Upper lobe of right lung (tissue), 1 donor: ENCODE results near the gene RNASE3. TPM values are rescaled to one million over a fixed set of nuclear protein-coding genes. Genes with fewer than 3 reads are reported as not detected.
"Not testable (repeated sequence)": the region's sequence is repeated elsewhere in the genome, so short reads cannot be mapped to it uniquely, and the experiment has no call there.

Experiments
- ATAC-seq: fragments of 200-7000 bp; cut with Tn5 transposase; one replicate; pipeline ENCODE4 v1.9.1; 2020; ENCODE audit warnings: mild to moderate bottlenecking, moderate library complexity
- DNase-seq: peaks from one replicate; pipeline ENCODE4 v3.0.0-alpha.2; 2020
- H3K27ac ChIP-seq: fragments of 200-600 bp; one replicate; pipeline ENCODE4 v1.8.0; 2022
- H3K27me3 ChIP-seq: fragments of 200-600 bp; one replicate; pipeline ENCODE4 v1.8.0; 2022; ENCODE audit warnings: mild to moderate bottlenecking
- H3K36me3 ChIP-seq: fragments of 200-600 bp; one replicate; pipeline ENCODE4 v1.8.0; 2022
- H3K4me1 ChIP-seq: fragments of 200-600 bp; one replicate; pipeline ENCODE4 v1.8.0; 2022
- H3K4me3 ChIP-seq: fragments of 200-600 bp; one replicate; pipeline ENCODE4 v1.8.0; 2022; ENCODE audit warnings: mild to moderate bottlenecking
- H3K9me3 ChIP-seq: fragments of 200-600 bp; one replicate; pipeline ENCODE4 v1.8.0; 2022
- intact Hi-C: fragments of 100-400 bp; cut with DNase I; formaldehyde crosslinking; loops from one replicate; pipeline ENCODE4 v1.11.0; 2022
- long read RNA-seq: library from polyadenylated mRNA; unstranded; transcript quantifications from one replicate; pipeline ENCODE4 v2.0.0, GENCODE V29; 2021
- total RNA-seq: library from RNA; stranded (reverse); fragmentation: NEBNext Ultra II Directional; extraction: Animal tissue kit (Norgen Biotek cat#: 25700); gene quantifications from one replicate; pipeline ENCODE4 v1.2.1, GENCODE V29; 2021
- TF ChIP-seq, protein P1 (sequence below): fragments of 200-600 bp; IDR thresholded peaks from one replicate; pipeline ENCODE4 v1.8.0; 2022; ENCODE audit warnings: antibody characterized with exemption
- donor health status: DM: no; HTN: yes; CAD: no; lungs with severe emphysema.

Gene RNASE3
- not detected for total RNA-seq
- long read RNA-seq, result 0 reads

DNA sequence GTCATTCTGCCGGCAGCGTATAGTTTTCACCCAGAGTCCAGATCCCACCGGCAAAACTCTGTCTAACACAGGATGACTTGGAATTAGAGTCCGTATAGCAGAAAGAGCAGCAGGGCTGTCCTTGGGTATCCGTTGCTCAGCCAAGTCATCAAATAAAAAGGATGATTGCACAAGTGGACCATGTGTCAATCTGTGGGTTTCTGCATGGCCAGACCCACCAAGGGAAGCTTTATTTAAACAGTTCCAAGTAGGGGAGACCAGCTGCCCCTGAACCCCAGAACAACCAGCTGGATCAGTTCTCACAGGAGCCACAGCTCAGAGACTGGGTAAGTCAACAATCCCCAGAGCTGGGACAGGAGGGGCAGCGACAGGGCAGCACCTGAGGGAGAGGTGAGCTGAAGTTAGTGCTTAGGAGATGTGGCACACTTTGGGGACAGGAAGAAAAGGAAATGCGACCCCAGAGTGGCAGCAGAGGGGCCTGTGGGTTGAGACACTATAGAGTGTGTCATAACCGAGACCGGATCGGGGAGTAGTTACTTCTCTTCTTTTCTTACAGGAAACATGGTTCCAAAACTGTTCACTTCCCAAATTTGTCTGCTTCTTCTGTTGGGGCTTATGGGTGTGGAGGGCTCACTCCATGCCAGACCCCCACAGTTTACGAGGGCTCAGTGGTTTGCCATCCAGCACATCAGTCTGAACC is at the start of gene RNASE3:
Gene RNASE3, plus strand, starts transcription at position 260 of the 700 bp plus-strand sequence. Its CDS starts 302 bp downstream, at position 562.
- H3K4me3 ChIP-seq, intact Hi-C loops, H3K9me3 ChIP-seq, DNase-seq, H3K27me3 ChIP-seq, H3K4me1 ChIP-seq, H3K27ac ChIP-seq, H3K36me3 ChIP-seq: not testable (repeated sequence)
- ATAC-seq, result peak; percentile 31

DNA sequence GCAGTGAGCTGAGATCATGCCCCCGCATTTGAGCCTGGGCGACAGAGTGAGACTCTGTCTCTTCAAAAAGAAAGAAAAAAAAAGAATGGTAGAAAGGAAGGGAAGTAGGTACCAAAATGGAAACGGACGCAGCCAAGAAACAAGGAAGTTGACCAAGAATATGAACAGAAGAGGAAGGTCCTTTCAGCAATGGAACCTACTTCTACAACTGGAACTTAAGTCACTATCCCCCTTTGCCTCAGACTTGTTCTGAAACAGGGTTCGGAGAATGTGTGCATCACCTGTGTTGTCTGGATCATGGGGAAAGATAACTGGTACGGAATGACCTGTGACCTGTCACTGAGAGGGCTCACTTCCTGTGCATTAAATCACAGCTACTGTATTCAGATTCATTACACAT is 44.6 kb upstream of the RNASE3 start:
- intact Hi-C loops, result no loop called here
- no peak for DNase-seq
- Histone ChIP-seq H3K36me3 (no peaks in the 10 kb centered on the region), H3K27ac (no peak overlapping the region), H3K27me3 (no peaks in the 10 kb centered on the region), H3K4me3 (no peak overlapping the region), H3K4me1 (peaks cover 10% of the 10 kb centered on the region), H3K9me3 (no peaks in the 10 kb centered on the region)
- TF ChIP-seq, protein P1, sequence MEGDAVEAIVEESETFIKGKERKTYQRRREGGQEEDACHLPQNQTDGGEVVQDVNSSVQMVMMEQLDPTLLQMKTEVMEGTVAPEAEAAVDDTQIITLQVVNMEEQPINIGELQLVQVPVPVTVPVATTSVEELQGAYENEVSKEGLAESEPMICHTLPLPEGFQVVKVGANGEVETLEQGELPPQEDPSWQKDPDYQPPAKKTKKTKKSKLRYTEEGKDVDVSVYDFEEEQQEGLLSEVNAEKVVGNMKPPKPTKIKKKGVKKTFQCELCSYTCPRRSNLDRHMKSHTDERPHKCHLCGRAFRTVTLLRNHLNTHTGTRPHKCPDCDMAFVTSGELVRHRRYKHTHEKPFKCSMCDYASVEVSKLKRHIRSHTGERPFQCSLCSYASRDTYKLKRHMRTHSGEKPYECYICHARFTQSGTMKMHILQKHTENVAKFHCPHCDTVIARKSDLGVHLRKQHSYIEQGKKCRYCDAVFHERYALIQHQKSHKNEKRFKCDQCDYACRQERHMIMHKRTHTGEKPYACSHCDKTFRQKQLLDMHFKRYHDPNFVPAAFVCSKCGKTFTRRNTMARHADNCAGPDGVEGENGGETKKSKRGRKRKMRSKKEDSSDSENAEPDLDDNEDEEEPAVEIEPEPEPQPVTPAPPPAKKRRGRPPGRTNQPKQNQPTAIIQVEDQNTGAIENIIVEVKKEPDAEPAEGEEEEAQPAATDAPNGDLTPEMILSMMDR, result no peak
- peak; percentile 63 for ATAC-seq

DNA sequence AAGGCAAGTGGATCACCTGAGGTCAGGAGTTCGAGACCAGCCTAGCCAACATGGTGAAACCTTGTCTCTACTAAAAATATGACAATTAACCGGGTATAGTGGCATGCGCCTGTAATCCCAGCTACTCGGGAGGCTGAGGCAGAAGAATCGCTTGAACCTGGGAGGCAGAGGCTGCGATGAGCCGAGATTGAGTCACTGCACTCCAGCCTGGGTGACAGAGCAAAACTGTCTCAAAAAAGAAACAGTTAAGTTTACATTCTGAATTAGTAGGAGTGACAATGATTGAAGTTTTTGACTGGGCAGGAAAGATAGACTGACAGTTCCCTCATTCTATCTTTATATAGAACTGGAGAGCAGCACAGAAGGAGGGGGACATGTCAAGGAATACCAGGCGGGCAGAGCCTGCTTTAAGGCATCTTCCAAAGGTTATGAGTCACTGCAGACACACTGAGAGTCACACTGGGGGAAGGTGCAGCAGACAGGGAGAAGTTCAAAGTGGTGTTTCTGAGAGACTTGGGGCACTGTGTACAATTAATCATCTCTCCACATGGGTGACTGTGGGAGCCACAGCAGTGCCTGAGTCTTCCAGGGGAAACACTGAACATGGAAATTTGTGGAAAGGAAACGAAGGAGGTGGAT is 42.8 kb upstream of the RNASE3 start:
- TF ChIP-seq, protein P1, result no peak
- no peak for DNase-seq
- H3K36me3 ChIP-seq, result no peaks in the 10 kb centered on the region
- no peaks in the 10 kb centered on the region for H3K9me3 ChIP-seq
- no peak overlapping the region for H3K4me3 ChIP-seq
- H3K27ac ChIP-seq, result peak overlapping the region; percentile 58
- ATAC-seq, result peak; percentile 82
- peaks cover 10% of the 10 kb centered on the region for H3K4me1 ChIP-seq
- intact Hi-C loops, result no loop called here
- H3K27me3 ChIP-seq, result no peaks in the 10 kb centered on the region

DNA sequence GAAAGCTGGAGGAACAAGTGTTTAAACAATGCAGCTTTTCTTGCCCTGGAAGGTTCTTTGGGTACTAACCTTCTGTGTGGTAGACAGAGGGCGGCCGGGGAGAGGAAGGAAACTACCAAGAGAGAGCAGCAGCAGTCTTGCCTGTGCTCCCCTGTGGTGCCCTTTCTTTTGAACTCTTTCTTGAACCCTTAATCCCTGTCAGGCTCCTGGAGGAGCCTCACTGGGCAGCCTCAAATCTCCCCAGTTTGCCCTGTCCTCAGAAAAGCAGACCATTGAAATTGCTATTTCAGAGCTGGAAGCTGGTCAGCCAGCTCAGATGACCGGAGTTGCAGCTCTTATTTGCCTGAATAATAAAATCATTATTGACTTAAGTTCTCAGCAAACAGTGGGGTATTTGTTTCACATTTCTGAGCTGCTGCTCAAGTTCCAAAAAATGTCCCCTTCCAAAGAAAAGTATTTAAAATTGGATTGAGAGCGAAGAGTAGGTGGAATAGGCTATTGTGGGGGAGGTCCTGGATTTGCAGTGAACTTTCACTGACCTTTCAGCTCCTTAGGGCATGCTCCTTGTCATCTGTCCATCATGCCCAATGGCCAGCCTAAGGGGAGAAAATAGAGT is 42.1 kb upstream of the RNASE3 start:
- Histone ChIP-seq H3K4me1 (peaks cover 10% of the 10 kb centered on the region), H3K9me3 (no peaks in the 10 kb centered on the region), H3K4me3 (no peak overlapping the region), H3K27ac (peak overlapping the region; percentile 58), H3K27me3 (no peaks in the 10 kb centered on the region), H3K36me3 (no peaks in the 10 kb centered on the region)
- TF ChIP-seq, protein P1, result no peak
- DNase-seq, result no peak
- intact Hi-C loops, result no loop called here
- ATAC-seq, result peak; percentile 62

DNA sequence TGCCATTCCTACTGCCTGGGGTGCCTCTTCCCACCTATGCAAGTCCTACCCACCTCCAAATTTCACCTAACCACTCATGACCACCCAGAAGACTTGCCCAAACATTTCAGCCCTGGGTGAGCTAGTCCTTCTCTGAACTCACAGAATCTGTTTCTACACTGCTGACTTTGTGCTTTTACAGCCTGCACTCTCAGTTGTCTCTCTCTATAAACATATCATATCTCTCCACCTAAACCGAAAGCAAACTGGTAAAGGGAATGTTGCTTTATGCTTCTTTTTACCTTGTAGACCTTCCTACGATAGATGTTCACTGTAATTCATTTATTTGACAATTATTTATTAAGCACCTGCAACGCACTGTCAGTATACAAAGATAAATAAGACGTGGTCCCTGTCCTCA is 38.1 kb upstream of the RNASE3 start:
- Histone ChIP-seq H3K36me3 (no peaks in the 10 kb centered on the region), H3K4me1 (peaks cover 14% of the 10 kb centered on the region), H3K4me3 (no peak overlapping the region), H3K9me3 (no peaks in the 10 kb centered on the region), H3K27ac (no peak overlapping the region), H3K27me3 (no peaks in the 10 kb centered on the region)
- intact Hi-C loops, result loop anchor here (10.0 kb wide), 1 partner anchor 112 kb away; no protein-coding TSS in a partner anchor
- ATAC-seq (no peak), DNase-seq (no peak)
- TF ChIP-seq, protein P1, result no peak
